SK-N-SH (cell line): ENCODE measurements around the gene RPS6KA2. TPM values are rescaled to one million over a fixed set of nuclear protein-coding genes. Genes with fewer than 3 reads are reported as not detected.

Experiments used
- CTCF ChIA-PET: fragments of 300-600, 350-600 bp; formaldehyde crosslinking; extraction: SDS; loops from one replicate; lab custom pipeline; 2021; lab: Yijun Ruan, JAX
- POLR2A ChIA-PET: fragments of 350-600 bp; sonication (Branson Sonifier 250); formaldehyde crosslinking; extraction: SDS; loops from one replicate; lab custom pipeline; 2020; ENCODE audit warnings: antibody characterized with exemption, inconsistent platforms; lab: Yijun Ruan, JAX
- DNase-seq: peaks from one replicate; pipeline ENCODE4 v3.0.0; 2012
- H2AFZ ChIP-seq: fragments of 200-600 bp; sonication (generic); 2 replicates; pipeline ENCODE4 v1.8.1; 2016; ENCODE audit warnings: antibody characterized with exemption, mild to moderate bottlenecking, low read depth
- H3F3A ChIP-seq: fragments of 200-600 bp; sonication (generic); replicated peaks from 2 replicates; pipeline ENCODE3; 2016; ENCODE audit warnings: antibody characterized with exemption, mild to moderate bottlenecking; ENCODE audit not compliant: insufficient read depth
- H3K27ac ChIP-seq, 2 experiments: fragments of 200-500 bp in 1 of 2; fragments of 200-600 bp in 1 of 2; sonication (Bioruptor generic) in 1 of 2; sonication (generic), shearing (Covaris generic) in 1 of 2; 2 replicates each; pipeline versions ENCODE4 v1.5.1 to v1.6.1; 2014 to 2016; ENCODE audit warnings: low read depth in 2 of 2, inconsistent platforms in 1 of 2, low read length in 1 of 2, mild to moderate bottlenecking in 1 of 2, mixed read lengths in 1 of 2
- H3K27me3 ChIP-seq: fragments of 200-600 bp; sonication (generic), shearing (Covaris generic); 2 replicates; pipeline ENCODE4 v1.6.1; 2016; ENCODE audit warnings: mixed run types; ENCODE audit not compliant: insufficient read depth
- H3K36me3 ChIP-seq, 2 experiments: fragments of 200-500 bp in 1 of 2; fragments of 200-600 bp in 1 of 2; sonication (Bioruptor generic) in 1 of 2; sonication (generic) in 1 of 2; replicated peaks in 1 of 2; 2 replicates each; pipeline versions ENCODE3 to v1.5.1; 2014 to 2016; ENCODE audit warnings: low read length in 1 of 2, mild to moderate bottlenecking in 1 of 2; ENCODE audit not compliant: insufficient read depth in 2 of 2, control insufficient read depth in 1 of 2
- H3K4me1 ChIP-seq, 2 experiments: fragments of 200-500 bp in 1 of 2; fragments of 200-600 bp in 1 of 2; sonication (Bioruptor generic) in 1 of 2; sonication (generic), shearing (Covaris generic) in 1 of 2; 2 replicates each; pipeline versions ENCODE4 v1.5.1 to v1.6.1; 2014 to 2016; ENCODE audit warnings: low read depth in 1 of 2, low read length in 1 of 2, mixed run types in 1 of 2; ENCODE audit not compliant: insufficient read depth in 2 of 2, control insufficient read depth in 1 of 2
- H3K4me2 ChIP-seq: fragments of 200-600 bp; sonication (generic), shearing (Covaris generic); 2 replicates; pipeline ENCODE4 v1.6.1; 2017; ENCODE audit warnings: mixed run types
- H3K4me3 ChIP-seq, 2 experiments: fragments of 200-500 bp in 1 of 2; fragments of 200-600 bp in 1 of 2; sonication (Bioruptor generic) in 1 of 2; sonication (generic), shearing (Covaris generic) in 1 of 2; 2 replicates each; pipeline versions ENCODE4 v1.5.1 to v1.8.1; 2014 to 2016; ENCODE audit warnings: low read depth in 2 of 2, inconsistent platforms in 1 of 2, low read length in 1 of 2, mild to moderate bottlenecking in 1 of 2, mixed read lengths in 1 of 2, moderate library complexity in 1 of 2
- H3K79me2 ChIP-seq: fragments of 200-600 bp; sonication (generic); 2 replicates; pipeline ENCODE4 v1.8.1; 2017; ENCODE audit warnings: mild to moderate bottlenecking; ENCODE audit not compliant: insufficient read depth
- H3K9ac ChIP-seq: fragments of 200-600 bp; sonication (generic); 2 replicates; pipeline ENCODE4 v1.6.1; 2017; ENCODE audit warnings: mixed run types
- H3K9me2 ChIP-seq: fragments of 200-600 bp; sonication (generic); 2 replicates; pipeline ENCODE4 v1.6.1; 2017; ENCODE audit warnings: mixed run types
- H3K9me3 ChIP-seq: fragments of 200-600 bp; sonication (generic); 2 replicates; pipeline ENCODE4 v1.6.1; 2017; ENCODE audit warnings: mixed run types, mild to moderate bottlenecking, moderate library complexity
- H4K20me1 ChIP-seq: fragments of 200-600 bp; sonication (generic); 2 replicates; pipeline ENCODE4 v1.6.1; 2017; ENCODE audit warnings: mild to moderate bottlenecking, mixed run types; ENCODE audit not compliant: insufficient read depth
- ELF1 ChIP-seq: IDR thresholded peaks from 2 replicates; pipeline ENCODE4 v1.4.0; 2012
- EP300 ChIP-seq, 2 experiments: IDR thresholded peaks; 2 replicates each; pipeline versions ENCODE4 v1.4.0 to v1.6.1; 2012; ENCODE audit warnings: borderline replicate concordance in 1 of 2, low read depth in 1 of 2, low read length in 1 of 2
- FOSL2 ChIP-seq: IDR thresholded peaks from 2 replicates; pipeline ENCODE4 v1.4.0; 2012; ENCODE audit warnings: low read depth, mild to moderate bottlenecking, moderate library complexity, borderline replicate concordance
- FOXM1 ChIP-seq: IDR thresholded peaks from 2 replicates; pipeline ENCODE4 v1.4.0; 2012; ENCODE audit warnings: low read depth, mild to moderate bottlenecking
- GABPA ChIP-seq: IDR thresholded peaks from 2 replicates; pipeline ENCODE4 v1.4.0; 2012; ENCODE audit warnings: low read depth, mild to moderate bottlenecking
- JUND ChIP-seq: IDR thresholded peaks from 2 replicates; pipeline ENCODE4 v1.4.0; 2012
- MXI1 ChIP-seq: IDR thresholded peaks from 2 replicates; pipeline ENCODE4 v1.6.1; 2012; ENCODE audit warnings: mild to moderate bottlenecking, low read depth, low read length, improper control_type of control experiment
- NFIC ChIP-seq: IDR thresholded peaks from 2 replicates; pipeline ENCODE4 v1.4.0; 2012; ENCODE audit warnings: borderline replicate concordance
- RAD21 ChIP-seq: IDR thresholded peaks from 2 replicates; pipeline ENCODE4 v1.6.1; 2012; ENCODE audit warnings: mild to moderate bottlenecking, low read length
- RCOR1 ChIP-seq: fragments of 150-350 bp; IDR thresholded peaks from 2 replicates; pipeline ENCODE4 v1.6.1; 2017; ENCODE audit warnings: antibody characterized with exemption, low read length
- RFX5 ChIP-seq: IDR thresholded peaks from 2 replicates; pipeline ENCODE4 v1.6.1; 2012; ENCODE audit warnings: mild to moderate bottlenecking, improper control_type of control experiment, low read length
- SIN3A ChIP-seq: IDR thresholded peaks from 2 replicates; pipeline ENCODE4 v1.6.1; 2012; ENCODE audit warnings: low read depth, mild to moderate bottlenecking, low read length, moderate library complexity, borderline replicate concordance
- SMC3 ChIP-seq: IDR thresholded peaks from 2 replicates; pipeline ENCODE4 v1.6.1; 2012; ENCODE audit warnings: low read depth, low read length, improper control_type of control experiment
- TAF1 ChIP-seq: IDR thresholded peaks from 2 replicates; pipeline ENCODE4 v1.6.1; 2012; ENCODE audit warnings: low read depth, mild to moderate bottlenecking, low read length, moderate library complexity, borderline replicate concordance
- TEAD4 ChIP-seq: IDR thresholded peaks from 2 replicates; pipeline ENCODE4 v1.4.0; 2012; ENCODE audit warnings: mild to moderate bottlenecking, borderline replicate concordance; ENCODE audit not compliant: insufficient read depth
- YY1 ChIP-seq: IDR thresholded peaks from 2 replicates; pipeline ENCODE4 v1.4.0; 2012; ENCODE audit warnings: low read depth, mild to moderate bottlenecking
- WGBS: methylation state at CpG from one replicate; pipeline ENCODE4 v1.1.6; 2017; ENCODE audit warnings: low lambda C conversion rate; 5-methylcytosine and 5-hydroxymethylcytosine counted together
- polyA plus RNA-seq, 3 experiments: library from polyadenylated mRNA; depleted of rRNA; stranded (reverse); fragments of >200 nt; gene quantifications; 2 replicates each; pipeline ENCODE4 v1.2.3, GENCODE V29; 2012
- TF ChIP-seq, protein P1 (sequence below): IDR thresholded peaks from 2 replicates; pipeline ENCODE4 v1.6.1; 2012; ENCODE audit warnings: mild to moderate bottlenecking, low read depth, low read length, moderate library complexity
- TF ChIP-seq, protein P2 (sequence below): IDR thresholded peaks from 2 replicates; pipeline ENCODE4 v1.4.0; 2012; ENCODE audit warnings: low read depth
- TF ChIP-seq, protein P3 (sequence below): IDR thresholded peaks from 2 replicates; pipeline ENCODE4 v1.4.0; 2012; ENCODE audit warnings: low read depth, borderline replicate concordance
- TF ChIP-seq, protein P4 (sequence below): fragments of 150-350 bp; IDR thresholded peaks from 2 replicates; pipeline ENCODE4 v1.6.1; 2017; ENCODE audit warnings: antibody characterized with exemption, low read length, low read depth, borderline replicate concordance
- TF ChIP-seq, protein P5 (sequence below): IDR thresholded peaks from 2 replicates; pipeline ENCODE4; 2012

RPS6KA2 gene
- polyA plus RNA-seq, 1 of the 3 experiments (the other 2 are of a cell fraction): 59.5 TPM

DNA sequence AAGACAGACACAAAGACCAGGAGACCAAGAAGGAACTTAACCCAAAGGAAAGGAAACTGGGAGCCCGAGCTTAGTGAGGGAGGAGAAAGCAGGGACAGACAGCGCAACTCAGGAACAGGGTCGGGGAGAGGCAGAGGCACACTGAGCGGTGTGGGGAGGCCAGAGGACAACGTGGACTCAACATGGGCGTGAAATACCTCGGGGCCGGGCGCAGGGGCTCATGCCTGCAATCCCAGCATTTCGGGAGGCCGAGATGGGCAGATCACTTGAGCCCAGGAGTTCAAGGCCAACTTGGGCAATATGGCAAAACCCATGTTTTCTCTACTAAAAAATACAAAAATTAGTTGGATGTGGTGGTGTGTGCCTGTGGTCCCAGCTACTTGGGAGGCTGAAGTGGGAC is 5.7 kb upstream of the RPS6KA2 start (continued):
- TF ChIP-seq, protein P1, sequence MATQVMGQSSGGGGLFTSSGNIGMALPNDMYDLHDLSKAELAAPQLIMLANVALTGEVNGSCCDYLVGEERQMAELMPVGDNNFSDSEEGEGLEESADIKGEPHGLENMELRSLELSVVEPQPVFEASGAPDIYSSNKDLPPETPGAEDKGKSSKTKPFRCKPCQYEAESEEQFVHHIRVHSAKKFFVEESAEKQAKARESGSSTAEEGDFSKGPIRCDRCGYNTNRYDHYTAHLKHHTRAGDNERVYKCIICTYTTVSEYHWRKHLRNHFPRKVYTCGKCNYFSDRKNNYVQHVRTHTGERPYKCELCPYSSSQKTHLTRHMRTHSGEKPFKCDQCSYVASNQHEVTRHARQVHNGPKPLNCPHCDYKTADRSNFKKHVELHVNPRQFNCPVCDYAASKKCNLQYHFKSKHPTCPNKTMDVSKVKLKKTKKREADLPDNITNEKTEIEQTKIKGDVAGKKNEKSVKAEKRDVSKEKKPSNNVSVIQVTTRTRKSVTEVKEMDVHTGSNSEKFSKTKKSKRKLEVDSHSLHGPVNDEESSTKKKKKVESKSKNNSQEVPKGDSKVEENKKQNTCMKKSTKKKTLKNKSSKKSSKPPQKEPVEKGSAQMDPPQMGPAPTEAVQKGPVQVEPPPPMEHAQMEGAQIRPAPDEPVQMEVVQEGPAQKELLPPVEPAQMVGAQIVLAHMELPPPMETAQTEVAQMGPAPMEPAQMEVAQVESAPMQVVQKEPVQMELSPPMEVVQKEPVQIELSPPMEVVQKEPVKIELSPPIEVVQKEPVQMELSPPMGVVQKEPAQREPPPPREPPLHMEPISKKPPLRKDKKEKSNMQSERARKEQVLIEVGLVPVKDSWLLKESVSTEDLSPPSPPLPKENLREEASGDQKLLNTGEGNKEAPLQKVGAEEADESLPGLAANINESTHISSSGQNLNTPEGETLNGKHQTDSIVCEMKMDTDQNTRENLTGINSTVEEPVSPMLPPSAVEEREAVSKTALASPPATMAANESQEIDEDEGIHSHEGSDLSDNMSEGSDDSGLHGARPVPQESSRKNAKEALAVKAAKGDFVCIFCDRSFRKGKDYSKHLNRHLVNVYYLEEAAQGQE: no peak
- no peak for TF ChIP-seq RFX5
- TF ChIP-seq JUND: no peak
- no peak for TF ChIP-seq MXI1
- no peak for TF ChIP-seq SMC3
- TF ChIP-seq, protein P2, sequence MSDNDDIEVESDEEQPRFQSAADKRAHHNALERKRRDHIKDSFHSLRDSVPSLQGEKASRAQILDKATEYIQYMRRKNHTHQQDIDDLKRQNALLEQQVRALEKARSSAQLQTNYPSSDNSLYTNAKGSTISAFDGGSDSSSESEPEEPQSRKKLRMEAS: no peak
- TF ChIP-seq RCOR1: no peak
- TF ChIP-seq, protein P3, sequence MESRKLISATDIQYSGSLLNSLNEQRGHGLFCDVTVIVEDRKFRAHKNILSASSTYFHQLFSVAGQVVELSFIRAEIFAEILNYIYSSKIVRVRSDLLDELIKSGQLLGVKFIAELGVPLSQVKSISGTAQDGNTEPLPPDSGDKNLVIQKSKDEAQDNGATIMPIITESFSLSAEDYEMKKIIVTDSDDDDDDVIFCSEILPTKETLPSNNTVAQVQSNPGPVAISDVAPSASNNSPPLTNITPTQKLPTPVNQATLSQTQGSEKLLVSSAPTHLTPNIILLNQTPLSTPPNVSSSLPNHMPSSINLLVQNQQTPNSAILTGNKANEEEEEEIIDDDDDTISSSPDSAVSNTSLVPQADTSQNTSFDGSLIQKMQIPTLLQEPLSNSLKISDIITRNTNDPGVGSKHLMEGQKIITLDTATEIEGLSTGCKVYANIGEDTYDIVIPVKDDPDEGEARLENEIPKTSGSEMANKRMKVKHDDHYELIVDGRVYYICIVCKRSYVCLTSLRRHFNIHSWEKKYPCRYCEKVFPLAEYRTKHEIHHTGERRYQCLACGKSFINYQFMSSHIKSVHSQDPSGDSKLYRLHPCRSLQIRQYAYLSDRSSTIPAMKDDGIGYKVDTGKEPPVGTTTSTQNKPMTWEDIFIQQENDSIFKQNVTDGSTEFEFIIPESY: no peak
- no peak for TF ChIP-seq YY1
- no peak for TF ChIP-seq FOXM1
- TF ChIP-seq, all 33 proteins: peak for 0

DNA sequence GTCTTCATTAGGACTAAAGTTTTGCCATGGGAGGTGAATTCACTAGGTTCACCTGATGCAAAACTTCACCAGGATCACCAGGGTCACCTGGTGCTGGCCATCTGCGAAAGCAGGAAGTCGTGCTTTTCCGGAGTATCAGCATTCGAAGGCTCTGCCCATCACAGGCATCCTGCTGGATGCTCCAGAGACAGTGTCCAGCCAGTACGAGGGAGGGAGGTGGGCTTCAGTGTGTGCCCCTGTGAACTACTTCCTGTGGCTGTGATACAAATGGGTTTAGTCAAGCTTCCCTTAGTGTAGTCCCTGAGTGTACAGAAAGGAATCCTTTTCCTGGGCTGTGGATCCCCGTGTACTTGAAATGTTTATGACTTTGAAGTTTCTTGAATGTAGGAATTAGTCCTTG is 3.4 kb upstream of the RPS6KA2 start:
- Histone ChIP-seq H3K9ac (no peak overlapping the region), H3K4me3 (no peak overlapping the region), H3K79me2 (peaks cover 15% of the 10 kb centered on the region), H3K4me1 (peaks cover 5 to 11% of the 10 kb centered on the region in 2 experiments), H3K27me3 (no peaks in the 10 kb centered on the region), H4K20me1 (no peaks in the 10 kb centered on the region), H3K4me2 (no peak overlapping the region), H3K27ac (no peak overlapping the region), H2AFZ (no peak overlapping the region), H3F3A (peaks cover 12% of the 10 kb centered on the region), H3K36me3 (no peaks in the 10 kb centered on the region), H3K9me2 (no peaks in the 10 kb centered on the region), H3K9me3 (no peaks in the 10 kb centered on the region)
- CTCF ChIA-PET: interaction anchor here (0.7 to 1.4 kb wide), 2 partner anchors 144 to 195 kb away, joined by 3 to 4 read pairs; no protein-coding TSS in a partner anchor
- DNase-seq: no peak
- POLR2A ChIA-PET: no interaction called here
- 92% methylated on average over 6 of the region's 6 CpGs for WGBS
- TF ChIP-seq SIN3A: no peak
- no peak for TF ChIP-seq RCOR1
- TF ChIP-seq, protein P4, sequence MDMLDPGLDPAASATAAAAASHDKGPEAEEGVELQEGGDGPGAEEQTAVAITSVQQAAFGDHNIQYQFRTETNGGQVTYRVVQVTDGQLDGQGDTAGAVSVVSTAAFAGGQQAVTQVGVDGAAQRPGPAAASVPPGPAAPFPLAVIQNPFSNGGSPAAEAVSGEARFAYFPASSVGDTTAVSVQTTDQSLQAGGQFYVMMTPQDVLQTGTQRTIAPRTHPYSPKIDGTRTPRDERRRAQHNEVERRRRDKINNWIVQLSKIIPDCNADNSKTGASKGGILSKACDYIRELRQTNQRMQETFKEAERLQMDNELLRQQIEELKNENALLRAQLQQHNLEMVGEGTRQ: no peak
- TF ChIP-seq TAF1: no peak
- TF ChIP-seq, protein P5, sequence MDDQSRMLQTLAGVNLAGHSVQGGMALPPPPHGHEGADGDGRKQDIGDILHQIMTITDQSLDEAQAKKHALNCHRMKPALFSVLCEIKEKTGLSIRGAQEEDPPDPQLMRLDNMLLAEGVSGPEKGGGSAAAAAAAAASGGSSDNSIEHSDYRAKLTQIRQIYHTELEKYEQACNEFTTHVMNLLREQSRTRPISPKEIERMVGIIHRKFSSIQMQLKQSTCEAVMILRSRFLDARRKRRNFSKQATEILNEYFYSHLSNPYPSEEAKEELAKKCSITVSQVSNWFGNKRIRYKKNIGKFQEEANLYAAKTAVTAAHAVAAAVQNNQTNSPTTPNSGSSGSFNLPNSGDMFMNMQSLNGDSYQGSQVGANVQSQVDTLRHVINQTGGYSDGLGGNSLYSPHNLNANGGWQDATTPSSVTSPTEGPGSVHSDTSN: no peak
- no peak for TF ChIP-seq NFIC
- no peak for TF ChIP-seq GABPA
- TF ChIP-seq, protein P1: no peak
- TF ChIP-seq SMC3: no peak
- TF ChIP-seq ELF1: no peak
- no peak for TF ChIP-seq RAD21
- no peak for TF ChIP-seq TEAD4
- no peak for TF ChIP-seq EP300 (IDR thresholded peaks at IDR 0.05; ENCODE audit: borderline replicate concordance in 1 of 2, low read depth in 1 of 2, low read length in 1 of 2)
- no peak for TF ChIP-seq FOSL2
